ENCODE data around the gene PDZD8. TPM values are rescaled to one million over a fixed set of nuclear protein-coding genes. Genes with fewer than 3 reads are reported as not detected.

PDZD8 gene
- 17.0 and 21.3 TPM in 2 replicates for total RNA-seq (2014; rRNA removed)
- polyA plus RNA-seq (2012) = 5.2 TPM

GRCh38 chr10:117375360-117376178, at the start of gene PDZD8:
Gene PDZD8, minus strand, starts transcription at chr10:117375440. Its CDS starts 213 bp downstream, at chr10:117375227.
- peak; percentile 89 for DNase-seq (ENCODE audit: low read depth)

DNA sequence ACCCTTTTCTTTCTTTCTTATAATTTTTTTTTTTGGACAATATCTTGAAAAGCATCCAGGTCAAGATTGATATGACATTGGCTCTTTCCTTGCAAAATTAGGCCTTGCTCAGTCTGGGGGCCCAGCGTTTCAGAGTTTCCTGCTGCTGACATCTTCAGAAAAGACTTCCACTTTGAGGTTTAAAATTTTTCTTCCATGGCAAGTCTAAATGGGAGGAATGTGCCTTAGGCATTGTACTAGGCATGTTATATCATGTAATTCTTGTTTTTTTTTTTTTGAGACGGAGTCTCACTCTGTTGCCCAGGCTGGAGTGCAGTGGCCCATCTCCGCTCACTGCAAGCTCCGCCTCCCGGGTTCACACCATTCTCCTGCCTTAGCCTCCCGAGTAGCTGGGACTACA, 48.9 kb upstream of the PDZD8 start:
- DNase-seq (ENCODE audit: low read depth) = no peak

DNA sequence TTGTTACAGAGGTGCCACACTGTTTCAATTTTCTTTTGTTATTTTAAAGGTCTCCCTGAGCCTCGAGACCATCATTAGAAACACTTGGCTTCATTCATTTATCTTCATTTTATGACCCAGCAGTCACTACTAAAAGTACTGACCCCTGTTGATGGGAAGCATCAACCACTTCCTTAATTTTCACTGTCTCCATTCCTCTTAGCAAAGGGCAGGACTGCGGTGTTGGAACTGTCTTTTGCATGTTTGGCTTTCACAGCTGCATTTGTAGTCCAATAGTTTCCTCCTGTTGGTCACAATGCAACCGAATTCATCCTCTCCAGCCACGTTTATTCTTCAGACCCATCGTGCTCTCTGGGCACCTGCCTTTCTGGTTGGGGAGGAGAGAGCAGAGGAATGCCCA, 46.7 kb upstream of the PDZD8 start:
- no peak for DNase-seq (ENCODE audit: low read depth)

- no peak for DNase-seq (ENCODE audit: low read depth)
These were observed 45.5 kb upstream of the PDZD8 start for GRCh38 chr10:117420768-117421167.

GRCh38 chr10:117419921-117420320, 44.7 kb upstream of the PDZD8 start:
- DNase-seq (ENCODE audit: low read depth) = no peak

GRCh38 chr10:117419159-117419558, 43.9 kb upstream of the PDZD8 start:
- no peak for DNase-seq (ENCODE audit: low read depth)

GRCh38 chr10:117418121-117418520, 42.9 kb upstream of the PDZD8 start:
- DNase-seq (ENCODE audit: low read depth) = no peak

GRCh38 chr10:117417196-117417595, 42.0 kb upstream of the PDZD8 start:
- no peak for DNase-seq (ENCODE audit: low read depth)

- peak; percentile 56 for DNase-seq (ENCODE audit: low read depth)
These were observed 38.8 kb upstream of the PDZD8 start for GRCh38 chr10:117413928-117414618.

DNA sequence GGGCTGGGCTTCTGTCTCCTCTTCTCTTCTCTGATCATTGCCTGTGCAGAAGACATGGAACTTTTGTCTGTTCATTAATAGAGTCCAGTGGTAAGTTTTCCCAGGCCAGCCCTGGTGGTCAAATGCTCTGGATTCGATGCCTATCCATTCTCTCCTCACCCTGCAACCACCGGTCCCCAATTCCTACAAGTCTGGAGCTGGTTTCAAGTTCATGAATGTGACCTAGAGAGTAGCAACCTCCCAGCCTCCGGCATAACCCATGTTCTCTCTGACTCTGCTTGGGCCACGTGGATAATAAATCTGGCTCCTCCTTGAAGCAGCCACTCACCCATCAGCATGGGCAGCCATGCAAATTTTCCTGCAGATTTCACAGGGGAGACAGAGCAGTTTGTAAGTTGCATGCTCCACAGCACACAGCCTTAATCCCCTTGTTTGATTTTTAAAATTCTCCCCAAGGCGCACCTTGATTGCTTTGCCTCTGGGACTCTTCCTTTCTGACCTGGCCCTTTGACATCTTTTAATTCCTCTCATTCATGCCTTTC, 37.3 kb upstream of the PDZD8 start:
- DNase-seq (ENCODE audit: low read depth) = no peak

- DNase-seq (ENCODE audit: low read depth) = no peak
These were observed 36.5 kb upstream of the PDZD8 start for GRCh38 chr10:117411479-117412399.

DNA sequence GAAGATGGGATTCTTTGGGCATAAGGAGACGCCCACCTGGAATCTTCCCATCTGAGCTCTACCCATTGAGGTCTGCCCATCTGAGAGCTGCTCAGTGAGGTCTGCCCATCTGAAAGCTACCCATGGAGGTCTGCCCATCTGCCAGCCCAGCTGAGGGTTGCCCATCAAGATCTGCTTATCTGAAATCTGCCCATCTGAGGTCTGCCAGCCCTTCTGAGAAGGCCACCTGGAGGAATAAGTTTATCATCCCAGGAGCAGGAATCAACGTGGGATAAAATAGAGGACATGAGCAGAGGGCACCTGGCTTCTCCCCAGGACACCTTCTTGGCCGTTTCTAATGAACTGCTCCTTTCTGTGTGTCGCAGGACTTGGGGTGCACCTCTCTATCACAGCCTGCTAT, 35.3 kb upstream of the PDZD8 start:
- DNase-seq (ENCODE audit: low read depth) = no peak

- DNase-seq (ENCODE audit: low read depth) = no peak
These were observed 34.5 kb upstream of the PDZD8 start for GRCh38 chr10:117409549-117410305.

DNA sequence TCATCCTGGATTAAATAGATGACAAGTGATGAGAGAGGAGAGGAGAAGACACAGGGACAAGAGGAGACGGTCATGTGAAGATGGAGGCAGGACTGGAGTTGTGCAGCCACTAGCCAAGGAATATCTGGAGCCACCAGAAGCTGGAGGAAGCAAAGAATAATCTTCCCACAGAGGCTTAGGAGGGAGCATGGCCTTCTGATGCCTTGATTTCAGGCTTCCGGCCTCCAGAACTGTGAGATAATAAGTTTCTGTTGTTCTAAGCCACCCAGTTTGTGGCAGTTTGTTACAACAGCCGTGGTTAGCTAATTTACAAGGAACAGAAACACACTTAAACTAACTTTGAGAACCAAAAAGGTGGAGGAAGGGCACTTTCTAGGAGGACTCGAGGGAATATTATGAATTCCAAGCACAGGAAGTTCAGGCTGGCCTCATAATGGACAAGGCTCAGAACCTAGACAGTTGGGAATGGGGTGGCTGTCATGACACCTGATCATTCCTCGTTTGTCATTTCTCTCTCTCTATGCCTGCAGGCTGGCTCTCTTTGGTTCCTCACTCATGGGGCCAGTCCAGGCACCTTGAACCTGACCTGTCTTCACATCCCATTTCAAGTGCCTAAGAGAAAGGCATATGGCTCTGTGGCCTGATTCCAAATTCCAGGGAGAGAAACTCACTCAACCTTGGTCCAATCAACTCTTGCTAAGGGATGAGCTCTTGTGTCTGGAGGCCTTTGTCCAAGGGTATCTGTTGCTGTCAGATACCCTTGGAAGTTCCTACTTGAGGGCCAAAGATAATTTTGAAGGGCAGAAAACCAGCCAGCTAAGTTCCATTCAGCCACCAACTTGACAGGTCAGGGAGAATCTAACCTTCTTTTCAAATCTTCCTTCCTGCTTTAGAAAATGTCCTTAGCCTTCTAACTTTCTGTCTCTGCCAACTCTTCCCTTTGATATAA, 33.5 kb upstream of the PDZD8 start:
- no peak for DNase-seq (ENCODE audit: low read depth)

DNA sequence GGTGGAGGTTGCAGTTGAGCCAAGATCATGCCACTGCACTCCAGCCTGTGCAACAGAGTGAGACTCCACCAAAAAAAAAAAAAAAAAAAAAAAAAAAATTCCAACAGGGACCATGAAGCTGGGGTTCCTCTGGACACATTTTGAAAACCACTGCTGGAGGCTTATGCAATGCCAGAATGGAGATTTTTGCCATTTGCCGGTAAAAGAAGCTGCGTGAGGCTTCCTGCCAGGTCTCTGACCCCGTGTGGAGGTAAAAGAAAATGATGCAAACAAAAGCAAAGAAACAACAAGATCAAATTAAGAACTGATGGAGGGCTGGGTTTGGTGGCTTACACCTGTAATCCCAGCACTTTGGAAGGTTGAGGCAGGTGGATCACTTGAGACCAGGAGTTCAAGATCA, 30.5 kb upstream of the PDZD8 start:
- no peak for DNase-seq (ENCODE audit: low read depth)

- DNase-seq (ENCODE audit: low read depth) = no peak
These were observed 25.1 kb upstream of the PDZD8 start for GRCh38 chr10:117400329-117400728.

GRCh38 chr10:117399341-117400196, 24.3 kb upstream of the PDZD8 start:
- DNase-seq (ENCODE audit: low read depth) = no peak

DNA sequence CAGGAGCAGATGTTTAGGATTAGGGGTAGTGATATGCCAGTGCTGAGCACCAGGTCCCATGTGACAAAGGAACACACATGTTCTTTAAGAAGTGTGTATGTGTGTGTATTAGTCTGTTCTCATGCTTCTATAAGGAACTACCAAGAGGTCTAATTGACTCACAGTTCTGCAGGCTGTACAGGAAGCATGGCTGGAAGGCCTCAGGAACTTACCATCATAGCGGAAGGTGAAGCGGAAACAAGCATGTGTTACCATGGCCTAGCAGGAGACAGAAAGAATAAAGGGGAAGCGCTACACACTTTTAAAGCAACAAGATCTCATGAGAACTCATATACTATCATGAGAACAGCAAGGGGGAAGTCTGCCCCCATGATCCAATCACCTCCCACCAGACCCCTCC, 22.8 kb upstream of the PDZD8 start:
- DNase-seq (ENCODE audit: low read depth) = no peak

Data from LHCN-M2 (cell line).